Panc1 (cell line): ENCODE data around the gene DPYSL3. TPM values are rescaled to one million over a fixed set of nuclear protein-coding genes. Genes with fewer than 3 reads are reported as not detected.
"Not testable (repeated sequence)": the region's sequence is repeated elsewhere in the genome, so short reads cannot be mapped to it uniquely, and the experiment has no call there.

Source experiments
- ATAC-seq: fragments of 200-7000 bp; cut with Tn5 transposase; 2 replicates; pipeline ENCODE4 v1.9.1; 2020; ENCODE audit warnings: mild to moderate bottlenecking, moderate library complexity
- BruUV-seq: library from RNA; stranded (reverse); fragments of 400-500 nt; replicated peaks from 2 replicates; lab custom pipeline; 2021; lab: Mats Ljungman, UMichigan
- CTCF ChIA-PET: fragments of 300-600 bp; sonication (Branson Sonifier 250); formaldehyde crosslinking; loops from one replicate; lab custom pipeline; 2022; ENCODE audit warnings: antibody characterized with exemption; lab: Charles Lee
- POLR2A ChIA-PET: fragments of 300-600 bp; sonication (Branson Sonifier 250); formaldehyde crosslinking; loops from one replicate; lab custom pipeline; 2022; ENCODE audit warnings: antibody characterized with exemption; lab: Charles Lee
- DNase-seq: peaks from one replicate; pipeline ENCODE4 v3.0.0-alpha.2; 2010; ENCODE audit warnings: low read depth, low spot score
- H3K27ac ChIP-seq: 2 replicates; pipeline ENCODE4 v1.5.1; 2011; ENCODE audit warnings: mild to moderate bottlenecking, low read length, inconsistent platforms
- H3K27me3 ChIP-seq: fragments of 200-500 bp; sonication (Bioruptor generic); 2 replicates; pipeline ENCODE4 v1.6.0; 2014; ENCODE audit warnings: low read length, inconsistent platforms; ENCODE audit not compliant: control insufficient read depth, insufficient read depth
- H3K36me3 ChIP-seq: fragments of 200-500 bp; sonication (Bioruptor generic); 2 replicates; pipeline ENCODE4 v1.5.1; 2014; ENCODE audit warnings: inconsistent platforms, mild to moderate bottlenecking, low read length, moderate library complexity; ENCODE audit not compliant: control insufficient read depth, insufficient read depth
- H3K4me1 ChIP-seq: 2 replicates; pipeline ENCODE4 v1.5.1; 2011; ENCODE audit warnings: inconsistent platforms, mild to moderate bottlenecking, low read length, moderate library complexity; ENCODE audit not compliant: control insufficient read depth, insufficient read depth
- H3K4me3 ChIP-seq, 2 experiments: 2 replicates each; pipeline ENCODE4 v1.5.1; 2011 to 2012; ENCODE audit warnings: low read depth in 2 of 2, low read length in 2 of 2, mild to moderate bottlenecking in 2 of 2, inconsistent platforms in 1 of 2, moderate library complexity in 1 of 2
- H3K9me3 ChIP-seq: fragments of 200-500 bp; sonication (Bioruptor generic); 2 replicates; pipeline ENCODE4 v1.5.1; 2014; ENCODE audit warnings: low read depth, mild to moderate bottlenecking, inconsistent platforms, low read length, moderate library complexity; ENCODE audit not compliant: control insufficient read depth, insufficient read depth
- POLR2AphosphoS5 ChIP-seq: IDR thresholded peaks from 2 replicates; pipeline ENCODE4 v1.6.1; 2012; ENCODE audit warnings: mild to moderate bottlenecking, low read depth, low read length, moderate library complexity
- REST ChIP-seq, 2 experiments: IDR thresholded peaks; 2 replicates each; pipeline ENCODE4 v1.6.1; 2011 to 2012; ENCODE audit warnings: low read depth in 2 of 2, control low read depth in 1 of 2, low read length in 1 of 2, mild to moderate bottlenecking in 1 of 2, moderate library complexity in 1 of 2; ENCODE audit not compliant: insufficient read depth in 1 of 2
- SIN3A ChIP-seq: IDR thresholded peaks from 2 replicates; pipeline ENCODE4 v1.6.1; 2012; ENCODE audit warnings: low read depth, mild to moderate bottlenecking, low read length, moderate library complexity, borderline replicate concordance; ENCODE audit not compliant: insufficient read depth
- TCF7L2 ChIP-seq: IDR thresholded peaks from 2 replicates; pipeline ENCODE4 v1.6.1; 2011; ENCODE audit warnings: mild to moderate bottlenecking, low read depth, low read length, inconsistent platforms
- in situ Hi-C: cut with HindIII; loops from 2 replicates; pipeline ENCODE4 v1.10.0; 2016; ENCODE audit warnings: low sequenced_read_pairs, low pct_unique_long_range_greater_than_20kb
- intact Hi-C: fragments of 100-400 bp; cut with micrococcal nuclease; formaldehyde crosslinking; loops from one replicate; pipeline ENCODE4 v1.10.0; 2022; ENCODE audit not compliant: unreplicated experiment
- total RNA-seq: library from RNA; stranded (reverse); gene quantifications from one replicate; pipeline ENCODE4 v1.2.1, GENCODE V29; 2021; ENCODE audit not compliant: unreplicated experiment
- TF ChIP-seq, protein P1 (sequence below): fragments of 450-650 bp; IDR thresholded peaks from 2 replicates; pipeline ENCODE4 v1.5.1; 2017; ENCODE audit warnings: mild to moderate bottlenecking

DPYSL3 gene
- total RNA-seq, 1 experiment from 2014 or later, result 1.1 TPM

DNA sequence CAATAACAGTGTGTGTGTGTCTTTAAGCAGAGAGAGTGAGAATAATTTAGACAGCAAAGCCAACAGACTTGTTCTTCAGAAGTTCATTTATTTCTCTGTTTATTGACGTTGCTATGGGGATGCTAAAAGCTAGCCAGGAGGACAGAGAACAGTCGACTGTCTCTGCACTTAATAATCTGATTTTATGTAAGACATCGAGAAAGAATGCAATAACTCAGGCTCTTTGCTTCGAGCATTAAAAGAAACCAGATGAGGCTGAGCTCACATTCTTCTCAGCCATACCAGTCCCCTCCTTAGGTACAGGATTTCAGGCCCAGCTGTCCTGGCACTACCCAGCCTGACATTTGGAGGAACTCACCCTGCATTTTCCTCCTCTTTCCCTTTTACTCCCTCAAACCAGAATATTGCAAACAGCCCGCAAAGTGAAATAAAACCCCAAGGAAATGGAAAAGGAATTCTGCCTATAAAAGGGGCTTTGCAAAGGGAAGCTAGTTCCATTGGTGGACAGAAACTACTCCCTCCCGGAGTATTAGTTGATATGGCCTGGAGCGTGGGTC is 44.5 kb upstream of the DPYSL3 start:
- no TSS peak for BruUV-seq
- ChIA-PET POLR2A (no interaction called here), CTCF (no interaction called here)
- H3K4me3 ChIP-seq, result no peak overlapping the region
- H3K36me3 ChIP-seq, result no peaks in the 10 kb centered on the region
- no peak for ATAC-seq
- in situ Hi-C loops, result no loop called here
- no peaks in the 10 kb centered on the region for H3K9me3 ChIP-seq
- intact Hi-C loops, result no loop called here
- no peaks in the 10 kb centered on the region; the same call in 1 of the 2 replicates for H3K27me3 ChIP-seq
- DNase-seq, result no peak
- no peak overlapping the region for H3K27ac ChIP-seq
- TF ChIP-seq REST (IDR thresholded peaks at IDR 0.05; ENCODE audit: insufficient read depth in 1 of 2, low read depth in 2 of 2, low read length in 1 of 2) (no peak), POLR2AphosphoS5 (no peak), TCF7L2 (no peak), SIN3A (no peak)
- TF ChIP-seq, protein P1, sequence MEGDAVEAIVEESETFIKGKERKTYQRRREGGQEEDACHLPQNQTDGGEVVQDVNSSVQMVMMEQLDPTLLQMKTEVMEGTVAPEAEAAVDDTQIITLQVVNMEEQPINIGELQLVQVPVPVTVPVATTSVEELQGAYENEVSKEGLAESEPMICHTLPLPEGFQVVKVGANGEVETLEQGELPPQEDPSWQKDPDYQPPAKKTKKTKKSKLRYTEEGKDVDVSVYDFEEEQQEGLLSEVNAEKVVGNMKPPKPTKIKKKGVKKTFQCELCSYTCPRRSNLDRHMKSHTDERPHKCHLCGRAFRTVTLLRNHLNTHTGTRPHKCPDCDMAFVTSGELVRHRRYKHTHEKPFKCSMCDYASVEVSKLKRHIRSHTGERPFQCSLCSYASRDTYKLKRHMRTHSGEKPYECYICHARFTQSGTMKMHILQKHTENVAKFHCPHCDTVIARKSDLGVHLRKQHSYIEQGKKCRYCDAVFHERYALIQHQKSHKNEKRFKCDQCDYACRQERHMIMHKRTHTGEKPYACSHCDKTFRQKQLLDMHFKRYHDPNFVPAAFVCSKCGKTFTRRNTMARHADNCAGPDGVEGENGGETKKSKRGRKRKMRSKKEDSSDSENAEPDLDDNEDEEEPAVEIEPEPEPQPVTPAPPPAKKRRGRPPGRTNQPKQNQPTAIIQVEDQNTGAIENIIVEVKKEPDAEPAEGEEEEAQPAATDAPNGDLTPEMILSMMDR, result no peak
- H3K4me1 ChIP-seq, result no peaks in the 10 kb centered on the region

DNA sequence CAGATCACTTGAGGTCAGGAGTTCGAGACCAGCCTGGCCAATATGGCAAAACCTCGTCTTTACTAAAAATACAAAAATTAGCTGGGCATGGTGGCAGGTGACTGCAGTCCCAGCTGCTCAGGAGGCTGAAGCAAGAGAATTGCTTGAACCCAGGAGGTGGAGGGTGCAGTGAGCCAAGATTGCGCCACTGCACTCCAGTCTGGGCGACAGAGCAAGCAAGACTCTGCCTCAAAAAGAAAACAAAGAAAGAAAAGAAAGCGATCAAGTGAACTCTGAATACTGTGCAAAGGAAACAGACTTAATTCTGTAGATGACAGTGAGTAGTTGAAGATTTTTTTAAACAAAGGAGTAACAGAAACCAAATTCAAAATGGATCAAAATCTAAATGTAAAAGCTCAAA is 43.9 kb upstream of the DPYSL3 start:
- POLR2A ChIA-PET, H3K4me1 ChIP-seq, intact Hi-C loops, BruUV-seq, in situ Hi-C loops, CTCF ChIA-PET, H3K27me3 ChIP-seq, DNase-seq, ATAC-seq, H3K4me3 ChIP-seq, H3K9me3 ChIP-seq, H3K36me3 ChIP-seq, H3K27ac ChIP-seq: not testable (repeated sequence)

- intact Hi-C loops, result no loop called here
- Histone ChIP-seq H3K27ac (no peak overlapping the region), H3K9me3 (no peaks in the 10 kb centered on the region), H3K4me3 (no peak overlapping the region), H3K27me3 (no peaks in the 10 kb centered on the region; the same call in 1 of the 2 replicates), H3K36me3 (no peaks in the 10 kb centered on the region), H3K4me1 (no peaks in the 10 kb centered on the region)
- ChIA-PET CTCF (no interaction called here), POLR2A (no interaction called here)
- ATAC-seq, result no peak
- BruUV-seq, result no TSS peak
- TF ChIP-seq REST (IDR thresholded peaks at IDR 0.05; ENCODE audit: insufficient read depth in 1 of 2, low read depth in 2 of 2, low read length in 1 of 2) (no peak), SIN3A (no peak), TCF7L2 (no peak), POLR2AphosphoS5 (no peak)
- TF ChIP-seq, protein P1, result no peak
- DNase-seq, result no peak
- in situ Hi-C loops, result no loop called here
These were observed 43.0 kb upstream of the DPYSL3 start for GRCh38 chr5:147552897-147553296.
